ENCODE data around the gene PLEKHG2. TPM values are rescaled to one million over a fixed set of nuclear protein-coding genes. Genes with fewer than 3 reads are reported as not detected.

The PLEKHG2 gene
- total RNA-seq, 1 donor, result 21.4 TPM

DNA sequence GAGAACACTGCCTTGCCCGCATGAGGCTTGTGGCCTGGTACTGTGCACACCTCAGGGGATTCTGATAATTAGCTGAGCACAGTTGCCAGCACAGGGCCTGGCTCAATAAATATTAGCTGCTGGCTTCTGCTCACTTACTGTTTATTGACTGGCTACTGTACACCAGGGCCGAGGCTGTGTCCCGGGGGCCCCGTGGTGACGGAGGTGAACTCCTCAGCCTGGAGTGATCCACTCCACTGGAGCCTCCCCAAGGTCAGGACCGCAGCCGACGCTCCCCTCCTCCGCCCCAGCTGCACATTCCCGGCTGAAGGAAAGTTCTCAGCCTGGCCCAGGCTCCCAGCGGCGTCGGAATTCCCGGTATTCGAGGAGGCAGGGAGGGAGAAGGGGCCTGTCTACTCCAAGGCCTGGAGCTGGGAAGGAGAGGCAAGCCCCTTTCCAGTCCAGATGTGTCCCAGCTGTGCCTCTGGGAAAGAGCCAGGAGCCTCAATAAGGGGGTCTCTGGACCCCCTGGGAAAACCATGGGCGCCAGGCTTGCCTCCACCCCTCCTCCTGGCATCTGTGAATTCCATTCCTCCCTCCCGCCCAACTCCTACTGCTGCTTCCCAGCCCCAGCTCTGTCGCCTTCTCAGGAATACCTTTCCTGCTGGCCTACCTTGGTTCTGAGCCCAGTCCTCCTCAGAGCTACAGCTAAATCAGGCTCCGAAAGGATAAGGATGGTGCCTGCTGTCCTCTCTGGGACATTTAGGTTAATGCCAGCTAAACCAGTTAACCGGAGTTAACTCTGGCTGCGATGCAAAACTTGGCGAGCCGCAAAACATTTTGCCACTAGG, 16.0 kb downstream of the PLEKHG2 start:
- DNase-seq (ENCODE audit: insufficient read length, low spot score, missing footprints), result peak; percentile 98
- no peaks in the 10 kb centered on the region for H3K27me3 ChIP-seq (ENCODE audit: insufficient read depth, low read length)
- TF ChIP-seq, protein P1, sequence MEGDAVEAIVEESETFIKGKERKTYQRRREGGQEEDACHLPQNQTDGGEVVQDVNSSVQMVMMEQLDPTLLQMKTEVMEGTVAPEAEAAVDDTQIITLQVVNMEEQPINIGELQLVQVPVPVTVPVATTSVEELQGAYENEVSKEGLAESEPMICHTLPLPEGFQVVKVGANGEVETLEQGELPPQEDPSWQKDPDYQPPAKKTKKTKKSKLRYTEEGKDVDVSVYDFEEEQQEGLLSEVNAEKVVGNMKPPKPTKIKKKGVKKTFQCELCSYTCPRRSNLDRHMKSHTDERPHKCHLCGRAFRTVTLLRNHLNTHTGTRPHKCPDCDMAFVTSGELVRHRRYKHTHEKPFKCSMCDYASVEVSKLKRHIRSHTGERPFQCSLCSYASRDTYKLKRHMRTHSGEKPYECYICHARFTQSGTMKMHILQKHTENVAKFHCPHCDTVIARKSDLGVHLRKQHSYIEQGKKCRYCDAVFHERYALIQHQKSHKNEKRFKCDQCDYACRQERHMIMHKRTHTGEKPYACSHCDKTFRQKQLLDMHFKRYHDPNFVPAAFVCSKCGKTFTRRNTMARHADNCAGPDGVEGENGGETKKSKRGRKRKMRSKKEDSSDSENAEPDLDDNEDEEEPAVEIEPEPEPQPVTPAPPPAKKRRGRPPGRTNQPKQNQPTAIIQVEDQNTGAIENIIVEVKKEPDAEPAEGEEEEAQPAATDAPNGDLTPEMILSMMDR (IDR thresholded peaks at IDR 0.05; ENCODE audit: extremely low read depth, low read depth, low read length), result no peak
- H3K4me2 ChIP-seq (ENCODE audit: insufficient read depth, low read length), result peak overlapping the region; percentile 47
- H2AFZ ChIP-seq (ENCODE audit: low read length), result peak overlapping the region; percentile 57
- H3K9me3 ChIP-seq (ENCODE audit: low read depth, low read length), result no peaks in the 10 kb centered on the region
- H4K20me1 ChIP-seq (ENCODE audit: insufficient read depth, low read length), result peaks cover 3% of the 10 kb centered on the region
- H3K4me1 ChIP-seq (ENCODE audit: insufficient read depth, low read length), result peaks cover 23% of the 10 kb centered on the region
- peak overlapping the region; percentile 46 for H3K4me3 ChIP-seq (ENCODE audit: insufficient read depth, low read length)
- peak overlapping the region; percentile 99 for H3K27ac ChIP-seq (ENCODE audit: low read depth, low read length)
- H3K36me3 ChIP-seq (ENCODE audit: insufficient read depth, low read length), result peaks cover 36% of the 10 kb centered on the region
- peaks cover 6% of the 10 kb centered on the region for H3K79me2 ChIP-seq (ENCODE audit: insufficient read depth, low read length)

DNA sequence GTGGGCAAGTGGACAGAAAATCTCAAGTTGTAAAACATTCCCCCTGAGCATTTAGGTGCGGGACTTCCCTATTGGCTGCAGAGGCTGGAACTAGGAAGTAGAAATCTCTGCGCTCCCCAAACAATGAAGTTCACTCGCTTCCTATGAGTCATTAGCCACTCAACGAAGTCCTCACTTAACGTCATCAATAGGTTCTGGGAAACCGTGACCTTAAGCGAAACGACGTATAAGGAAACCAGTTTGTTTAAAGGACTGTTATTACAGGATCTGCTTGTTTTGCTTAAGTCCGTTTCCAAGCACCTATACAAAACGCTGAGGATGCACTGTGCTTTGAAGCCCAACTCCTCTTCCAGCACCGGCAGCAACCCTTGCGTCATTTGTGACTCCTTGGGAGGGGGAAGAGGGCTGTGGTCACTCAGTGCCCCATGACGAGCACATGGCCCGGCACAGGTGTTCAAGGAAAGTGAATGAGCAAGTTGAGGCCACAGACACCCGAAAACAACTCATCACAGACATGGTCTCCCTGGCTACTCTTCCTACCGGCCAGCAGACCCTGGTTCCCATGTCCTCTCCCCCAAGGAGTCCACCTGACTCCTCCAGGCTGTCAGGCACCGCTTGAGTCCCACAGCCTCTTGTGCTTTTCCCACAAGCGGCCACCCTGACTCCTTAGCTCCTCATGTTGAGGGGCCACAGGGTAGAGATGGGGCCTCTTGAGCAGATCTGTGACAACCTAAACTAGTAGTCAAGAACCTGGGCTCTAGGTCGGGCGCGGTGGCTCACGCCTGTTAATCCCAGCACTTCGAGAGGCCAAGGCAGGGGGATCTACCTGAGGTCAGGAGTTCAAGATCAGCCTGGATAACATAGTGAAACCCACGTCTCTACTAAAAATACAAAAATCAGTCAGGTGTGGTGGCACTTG, 18.5 kb downstream of the PLEKHG2 start:
- H3K4me3 ChIP-seq (ENCODE audit: insufficient read depth, low read length), result peak overlapping the region; percentile 26
- H2AFZ ChIP-seq (ENCODE audit: low read length), result no peak overlapping the region
- peaks cover 35% of the 10 kb centered on the region for H3K4me1 ChIP-seq (ENCODE audit: insufficient read depth, low read length)
- peaks cover 29% of the 10 kb centered on the region for H3K79me2 ChIP-seq (ENCODE audit: insufficient read depth, low read length)
- DNase-seq (ENCODE audit: insufficient read length, low spot score, missing footprints), result peak; percentile 95
- peak overlapping the region; percentile 96 for H3K27ac ChIP-seq (ENCODE audit: low read depth, low read length)
- H4K20me1 ChIP-seq (ENCODE audit: insufficient read depth, low read length), result peaks cover 20% of the 10 kb centered on the region
- peaks cover 30% of the 10 kb centered on the region for H3K36me3 ChIP-seq (ENCODE audit: insufficient read depth, low read length)
- H3K9me3 ChIP-seq (ENCODE audit: low read depth, low read length), result no peaks in the 10 kb centered on the region
- H3K27me3 ChIP-seq (ENCODE audit: insufficient read depth, low read length), result no peaks in the 10 kb centered on the region
- H3K4me2 ChIP-seq (ENCODE audit: insufficient read depth, low read length), result peak overlapping the region; percentile 37
- TF ChIP-seq, protein P1 (IDR thresholded peaks at IDR 0.05; ENCODE audit: extremely low read depth, low read depth, low read length), result no peak

- H3K4me2 ChIP-seq (ENCODE audit: insufficient read depth, low read length), result no peak overlapping the region
- H3K4me1 ChIP-seq (ENCODE audit: insufficient read depth, low read length), result peaks cover 42% of the 10 kb centered on the region
- peaks cover 29% of the 10 kb centered on the region for H3K79me2 ChIP-seq (ENCODE audit: insufficient read depth, low read length)
- H3K36me3 ChIP-seq (ENCODE audit: insufficient read depth, low read length), result peaks cover 30% of the 10 kb centered on the region
- H3K27ac ChIP-seq (ENCODE audit: low read depth, low read length), result peak overlapping the region; percentile 96
- peaks cover 20% of the 10 kb centered on the region for H4K20me1 ChIP-seq (ENCODE audit: insufficient read depth, low read length)
- H3K27me3 ChIP-seq (ENCODE audit: insufficient read depth, low read length), result no peaks in the 10 kb centered on the region
- no peak overlapping the region for H3K4me3 ChIP-seq (ENCODE audit: insufficient read depth, low read length)
- TF ChIP-seq, protein P1 (IDR thresholded peaks at IDR 0.05; ENCODE audit: extremely low read depth, low read depth, low read length), result no peak
- DNase-seq (ENCODE audit: insufficient read length, low spot score, missing footprints), result peak; percentile 31
- no peaks in the 10 kb centered on the region for H3K9me3 ChIP-seq (ENCODE audit: low read depth, low read length)
- H2AFZ ChIP-seq (ENCODE audit: low read length), result no peak overlapping the region
These were observed 20.2 kb downstream of the PLEKHG2 start for GRCh38 chr19:39432677-39433025.

Measured in osteoblast (primary cell).